Neuronal stem cell (in vitro differentiated cells): ENCODE measurements around the gene C3orf52. TPM values are rescaled to one million over a fixed set of nuclear protein-coding genes. Genes with fewer than 3 reads are reported as not detected.

Experiments
- DNase-seq: peaks from one replicate; pipeline ENCODE4 v3.0.0-alpha.2; 2013; ENCODE audit warnings: low spot score
- H2AFZ ChIP-seq: one replicate; pipeline ENCODE4 v1.6.1; 2013; ENCODE audit warnings: mild to moderate bottlenecking, low read length, inconsistent platforms
- H2AK5ac ChIP-seq: 2 replicates; pipeline ENCODE4 v1.6.1; 2013; ENCODE audit warnings: low read depth, mild to moderate bottlenecking, inconsistent platforms, low read length, moderate library complexity, mixed read lengths
- H2BK120ac ChIP-seq: 2 replicates; pipeline ENCODE4 v1.6.1; 2013; ENCODE audit warnings: low read depth, mild to moderate bottlenecking, inconsistent platforms, low read length, moderate library complexity, mixed read lengths
- H2BK12ac ChIP-seq: one replicate; pipeline ENCODE4 v1.6.1; 2013; ENCODE audit warnings: low read length, inconsistent platforms
- H2BK15ac ChIP-seq: 2 replicates; pipeline ENCODE4 v1.6.1; 2013; ENCODE audit warnings: mild to moderate bottlenecking, low read length, inconsistent platforms, mixed read lengths
- H2BK5ac ChIP-seq: one replicate; pipeline ENCODE4 v1.6.1; 2013; ENCODE audit warnings: inconsistent platforms, mild to moderate bottlenecking, low read length, moderate library complexity
- H3K14ac ChIP-seq: one replicate; pipeline ENCODE4 v1.6.1; 2013; ENCODE audit warnings: low read length, inconsistent platforms
- H3K18ac ChIP-seq: 2 replicates; pipeline ENCODE4 v1.6.1; 2013; ENCODE audit warnings: low read length, inconsistent platforms
- H3K23ac ChIP-seq: 2 replicates; pipeline ENCODE4 v1.6.1; 2013; ENCODE audit warnings: low read depth, mild to moderate bottlenecking, mixed read lengths, low read length, inconsistent platforms; ENCODE audit not compliant: poor library complexity
- H3K27ac ChIP-seq: replicated peaks from 3 replicates; pipeline ENCODE4 v1.5.1; 2013; ENCODE audit warnings: low read length, inconsistent platforms
- H3K27me3 ChIP-seq, 3 experiments: 2 replicates each; pipeline ENCODE4 v1.6.1; 2013; ENCODE audit warnings: low read length in 3 of 3, mild to moderate bottlenecking in 2 of 3, inconsistent platforms in 1 of 3, low read depth in 1 of 3, mixed read lengths in 1 of 3, moderate library complexity in 1 of 3; ENCODE audit not compliant: control insufficient read depth in 3 of 3, insufficient read depth in 3 of 3
- H3K36me3 ChIP-seq, 2 donors: replicated peaks in 1 of 2; 2 replicates each; pipeline ENCODE4 v1.6.1; 2013; ENCODE audit warnings: low read length in 2 of 2; ENCODE audit not compliant: control insufficient read depth in 2 of 2, insufficient read depth in 2 of 2
- H3K4ac ChIP-seq: 2 replicates; pipeline ENCODE4 v1.6.1; 2013; ENCODE audit warnings: inconsistent platforms, mild to moderate bottlenecking, low read length, moderate library complexity
- H3K4me1 ChIP-seq, 2 donors: 1 replicate in 1 of 2; 2 replicates in 1 of 2; pipeline ENCODE4 v1.6.1; 2013; ENCODE audit warnings: low read length in 2 of 2, low read depth in 1 of 2; ENCODE audit not compliant: control insufficient read depth in 2 of 2, insufficient read depth in 1 of 2
- H3K4me2 ChIP-seq: one replicate; pipeline ENCODE4 v1.6.1; 2013; ENCODE audit warnings: mild to moderate bottlenecking, low read length, inconsistent platforms; ENCODE audit not compliant: insufficient read depth, poor library complexity, severe bottlenecking
- H3K4me3 ChIP-seq, 2 donors: 2 replicates each; pipeline ENCODE4 v1.5.1; 2013; ENCODE audit warnings: low read length in 2 of 2, mild to moderate bottlenecking in 2 of 2, inconsistent platforms in 1 of 2, moderate library complexity in 1 of 2
- H3K79me1 ChIP-seq: one replicate; pipeline ENCODE4 v1.6.1; 2013; ENCODE audit warnings: low read depth, mild to moderate bottlenecking, inconsistent platforms, low read length, moderate library complexity
- H3K9ac ChIP-seq: one replicate; pipeline ENCODE4 v1.6.1; 2013; ENCODE audit warnings: mild to moderate bottlenecking, low read depth, low read length, inconsistent platforms; ENCODE audit not compliant: poor library complexity
- H3K9me3 ChIP-seq, 2 donors: replicated peaks in 1 of 2; 2 replicates each; pipeline versions ENCODE3 to v1.6.1; 2013; ENCODE audit warnings: low read length in 2 of 2, mild to moderate bottlenecking in 2 of 2, inconsistent platforms in 1 of 2, low read depth in 1 of 2, mixed read lengths in 1 of 2, moderate library complexity in 1 of 2; ENCODE audit not compliant: control insufficient read depth in 2 of 2, insufficient read depth in 1 of 2
- H4K8ac ChIP-seq: one replicate; pipeline ENCODE4 v1.6.1; 2013; ENCODE audit warnings: low read depth, mild to moderate bottlenecking, inconsistent platforms, low read length, moderate library complexity
- H4K91ac ChIP-seq: one replicate; pipeline ENCODE4 v1.6.1; 2013; ENCODE audit warnings: low read length, low read depth, mild to moderate bottlenecking, inconsistent platforms; ENCODE audit not compliant: poor library complexity
- WGBS, 2 donors: extraction: QIAGEN DNeasy Blood & Tissue Kit; methylation state at CpG; one replicate each; pipeline ENCODE4 v1.1.7; 2013; ENCODE audit warnings: missing lambda C conversion rate in 2 of 2, mixed read lengths in 1 of 2; ENCODE audit not compliant: insufficient read length in 2 of 2, insufficient replicate concordance in 1 of 2; ENCODE audit errors: extremely low coverage in 2 of 2; 5-methylcytosine and 5-hydroxymethylcytosine counted together
- small RNA-seq: library from polyadenylated mRNA; stranded (forward); fragments of <200 nt; extraction: miRNeasy Mini kit (QIAGEN cat#:217004); gene quantifications from one replicate; pipeline ENCODE3, GENCODE V24; 2013; ENCODE audit not compliant: insufficient read depth

C3orf52 gene

GRCh38 chr3:112143689-112144088, 57.5 kb downstream of the C3orf52 start:
- no peak for DNase-seq
- H2AK5ac ChIP-seq: no peak overlapping the region
- H3K9ac ChIP-seq: no peak overlapping the region
- H3K79me1 ChIP-seq: no peaks in the 10 kb centered on the region
- H3K4me2 ChIP-seq: no peak overlapping the region
- H2BK12ac ChIP-seq: no peak overlapping the region
- no peaks in the 10 kb centered on the region for H3K4me1 ChIP-seq
- H3K23ac ChIP-seq: no peak overlapping the region
- no peak overlapping the region for H3K4me3 ChIP-seq
- peaks cover 3 to 8% of the 10 kb centered on the region in 2 donors for H3K9me3 ChIP-seq
- no peak overlapping the region for H2BK120ac ChIP-seq
- no peak overlapping the region for H3K18ac ChIP-seq
- H2BK15ac ChIP-seq: no peak overlapping the region
- no CpG with 5 or more reads among the region's 1 CpG for WGBS, 2 donors
- H4K8ac ChIP-seq: no peak overlapping the region
- no peak overlapping the region for H4K91ac ChIP-seq
- H3K27me3 ChIP-seq: peaks cover 0 to 3% (median 0%) of the 10 kb centered on the region in 3 experiments
- H2AFZ ChIP-seq: no peak overlapping the region
- no peaks in the 10 kb centered on the region for H3K36me3 ChIP-seq
- no peak overlapping the region for H3K14ac ChIP-seq
- no peak overlapping the region for H2BK5ac ChIP-seq
- H3K27ac ChIP-seq: no peak overlapping the region
- H3K4ac ChIP-seq: no peak overlapping the region

GRCh38 chr3:112149136-112149535, 62.9 kb downstream of the C3orf52 start:
- H3K4ac ChIP-seq: no peak overlapping the region
- H3K79me1 ChIP-seq: no peaks in the 10 kb centered on the region
- peak overlapping the region; percentile 49 for H2BK5ac ChIP-seq
- peaks cover 0 to 3% (median 0%) of the 10 kb centered on the region in 3 experiments for H3K27me3 ChIP-seq
- H3K14ac ChIP-seq: no peak overlapping the region
- H2AFZ ChIP-seq: no peak overlapping the region
- H3K23ac ChIP-seq: no peak overlapping the region
- H2BK15ac ChIP-seq: no peak overlapping the region
- H2BK12ac ChIP-seq: no peak overlapping the region
- no peak overlapping the region for H4K91ac ChIP-seq
- peak overlapping the region; percentile 30 for H2AK5ac ChIP-seq
- H3K9me3 ChIP-seq: peaks cover 16 to 17% of the 10 kb centered on the region in 2 donors
- no peak overlapping the region for H3K4me3 ChIP-seq
- no peak for DNase-seq
- H3K4me1 ChIP-seq: no peaks in the 10 kb centered on the region
- H2BK120ac ChIP-seq: no peak overlapping the region
- whole genome bisulfite sequencing, 2 donors: no CpG with 5 or more reads among the region's 1 CpG
- H3K27ac ChIP-seq: no peak overlapping the region
- no peaks in the 10 kb centered on the region for H3K36me3 ChIP-seq
- H3K4me2 ChIP-seq: no peak overlapping the region
- H4K8ac ChIP-seq: no peak overlapping the region
- H3K18ac ChIP-seq: no peak overlapping the region
- H3K9ac ChIP-seq: no peak overlapping the region

- no peak overlapping the region for H4K91ac ChIP-seq
- no peak overlapping the region for H3K4me3 ChIP-seq
- H3K9ac ChIP-seq: no peak overlapping the region
- no peaks in the 10 kb centered on the region for H3K79me1 ChIP-seq
- H3K18ac ChIP-seq: no peak overlapping the region
- H3K27ac ChIP-seq: no peak overlapping the region
- no peak overlapping the region for H2BK15ac ChIP-seq
- no peak overlapping the region for H2BK120ac ChIP-seq
- no peak overlapping the region for H2BK5ac ChIP-seq
- no peak overlapping the region for H3K23ac ChIP-seq
- no peaks in the 10 kb centered on the region for H3K27me3 ChIP-seq
- no peak overlapping the region for H4K8ac ChIP-seq
- H3K4me2 ChIP-seq: no peak overlapping the region
- H3K4ac ChIP-seq: no peak overlapping the region
- H3K9me3 ChIP-seq: peaks cover 0 to 2% of the 10 kb centered on the region in 2 donors
- no peak overlapping the region for H2BK12ac ChIP-seq
- peaks cover 0 to 2% of the 10 kb centered on the region in 2 donors for H3K4me1 ChIP-seq
- no peaks in the 10 kb centered on the region for H3K36me3 ChIP-seq
- no peak overlapping the region for H2AFZ ChIP-seq
- no peak overlapping the region for H2AK5ac ChIP-seq
- whole genome bisulfite sequencing, 2 donors: no CpG with 5 or more reads among the region's 2 CpGs
- DNase-seq: no peak
- no peak overlapping the region for H3K14ac ChIP-seq
Observed at GRCh38 chr3:112167758-112168157, 81.6 kb downstream of the C3orf52 start.

Small RNA genes lying within 50 kb of the gene (small RNA-seq; reads per million reads assigned to genes)
- gene MIR567: not detected
